WI38 (cell line): Measurements from ENCODE around the gene COQ8A.
A peak's percentile ranks its signal among the peaks of the same experiment; 100 is the strongest.

Source experiments
- H3K4me3 ChIP-seq: 2 replicates; pipeline ENCODE4 v1.5.1; 2011; ENCODE audit warnings: low read depth, mild to moderate bottlenecking, control low read depth, low read length
- TF ChIP-seq, protein P1 (sequence below): IDR thresholded peaks from 2 replicates; pipeline ENCODE4 v1.5.1; 2012; ENCODE audit warnings: low read depth, mild to moderate bottlenecking, control low read depth, low read length

The COQ8A gene

DNA sequence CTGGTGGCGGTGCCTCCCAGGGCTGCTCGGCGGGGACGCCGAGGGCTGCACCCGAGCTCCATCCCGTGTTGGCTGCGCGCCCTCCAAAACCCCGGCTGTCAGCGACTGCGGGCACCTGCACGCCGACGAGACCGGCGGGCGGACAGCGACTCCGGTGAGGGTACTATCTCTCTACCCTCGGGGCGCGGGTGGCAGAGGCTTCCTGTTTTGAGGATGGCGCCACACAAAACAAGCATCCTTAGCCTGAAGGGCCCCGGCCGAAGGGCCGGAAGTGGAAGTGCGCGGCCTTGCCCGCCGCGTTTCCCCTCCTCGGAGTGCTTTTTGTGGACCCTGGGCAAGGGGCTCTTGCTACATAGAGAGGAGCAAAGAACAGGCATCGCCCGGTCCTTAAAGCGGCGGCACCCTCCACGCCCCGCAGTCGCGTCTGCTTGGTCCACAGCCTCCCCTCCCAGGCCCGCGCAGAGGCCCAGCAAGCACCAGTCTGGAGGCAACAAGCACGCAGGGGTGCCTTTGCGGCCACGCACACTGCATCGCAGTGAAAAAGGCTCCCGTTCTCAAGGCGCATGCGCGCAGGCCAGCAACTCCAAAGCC, 561 bp upstream of the COQ8A start:
- peak overlapping the region; percentile 70 for H3K4me3 ChIP-seq
- TF ChIP-seq, protein P1, sequence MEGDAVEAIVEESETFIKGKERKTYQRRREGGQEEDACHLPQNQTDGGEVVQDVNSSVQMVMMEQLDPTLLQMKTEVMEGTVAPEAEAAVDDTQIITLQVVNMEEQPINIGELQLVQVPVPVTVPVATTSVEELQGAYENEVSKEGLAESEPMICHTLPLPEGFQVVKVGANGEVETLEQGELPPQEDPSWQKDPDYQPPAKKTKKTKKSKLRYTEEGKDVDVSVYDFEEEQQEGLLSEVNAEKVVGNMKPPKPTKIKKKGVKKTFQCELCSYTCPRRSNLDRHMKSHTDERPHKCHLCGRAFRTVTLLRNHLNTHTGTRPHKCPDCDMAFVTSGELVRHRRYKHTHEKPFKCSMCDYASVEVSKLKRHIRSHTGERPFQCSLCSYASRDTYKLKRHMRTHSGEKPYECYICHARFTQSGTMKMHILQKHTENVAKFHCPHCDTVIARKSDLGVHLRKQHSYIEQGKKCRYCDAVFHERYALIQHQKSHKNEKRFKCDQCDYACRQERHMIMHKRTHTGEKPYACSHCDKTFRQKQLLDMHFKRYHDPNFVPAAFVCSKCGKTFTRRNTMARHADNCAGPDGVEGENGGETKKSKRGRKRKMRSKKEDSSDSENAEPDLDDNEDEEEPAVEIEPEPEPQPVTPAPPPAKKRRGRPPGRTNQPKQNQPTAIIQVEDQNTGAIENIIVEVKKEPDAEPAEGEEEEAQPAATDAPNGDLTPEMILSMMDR = no peak

DNA sequence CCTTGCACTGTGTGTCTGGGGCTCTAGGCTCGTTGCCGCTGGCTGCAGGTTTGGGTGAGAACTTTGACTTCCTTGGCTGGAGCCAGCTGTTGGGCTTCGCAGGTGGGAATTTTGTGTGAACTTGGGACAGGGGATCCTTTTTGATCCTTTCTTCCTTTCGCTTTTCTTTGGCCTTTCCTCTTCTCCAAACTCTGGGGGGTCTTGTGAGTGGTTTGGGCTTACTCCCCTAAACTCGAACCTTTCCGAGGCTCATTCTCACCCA, 643 bp downstream of the COQ8A start:
- TF ChIP-seq, protein P1 = no peak
- peak overlapping the region; percentile 70 for H3K4me3 ChIP-seq

DNA sequence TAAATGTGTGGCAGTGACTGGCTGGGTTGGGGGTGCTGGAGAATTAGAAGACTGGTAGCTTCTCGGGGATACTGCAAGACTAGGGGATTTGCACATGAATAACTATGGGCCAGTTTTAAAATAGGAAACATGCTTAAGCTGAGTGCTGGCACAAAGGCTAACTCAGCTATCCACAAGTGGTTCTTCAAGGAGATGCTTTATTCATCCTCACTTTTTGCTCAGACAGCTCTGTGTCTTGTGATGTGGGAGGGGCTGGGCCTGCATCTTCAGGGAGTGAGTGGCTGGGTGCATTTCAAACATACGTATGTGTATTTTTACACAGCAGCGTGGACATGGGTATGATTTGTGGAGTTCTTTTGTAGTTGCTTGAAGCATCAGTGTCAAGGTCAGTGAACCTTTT, 2.3 kb downstream of the COQ8A start:
- H3K4me3 ChIP-seq = no peak overlapping the region
- TF ChIP-seq, protein P1 = no peak

DNA sequence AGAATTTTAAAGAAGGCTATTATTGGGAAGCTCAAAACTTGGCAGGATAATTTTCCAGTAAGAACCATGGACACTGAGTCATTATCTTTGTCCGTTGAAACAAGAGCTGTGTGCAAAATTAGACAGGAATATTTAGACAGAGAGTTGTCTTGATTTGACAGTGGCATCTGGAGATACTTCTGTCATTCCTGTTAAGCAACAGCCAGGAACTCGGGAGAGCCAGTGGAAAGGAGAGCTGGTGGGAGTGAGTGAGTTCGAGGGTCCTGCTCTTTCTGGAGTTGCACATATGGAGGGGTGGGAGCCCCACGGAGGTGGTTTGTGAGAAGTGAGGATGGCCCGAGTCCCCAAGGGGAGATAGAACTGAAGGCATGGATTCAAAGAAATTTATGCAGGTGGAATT, 3.1 kb downstream of the COQ8A start:
- TF ChIP-seq, protein P1 = no peak
- H3K4me3 ChIP-seq = no peak overlapping the region

DNA sequence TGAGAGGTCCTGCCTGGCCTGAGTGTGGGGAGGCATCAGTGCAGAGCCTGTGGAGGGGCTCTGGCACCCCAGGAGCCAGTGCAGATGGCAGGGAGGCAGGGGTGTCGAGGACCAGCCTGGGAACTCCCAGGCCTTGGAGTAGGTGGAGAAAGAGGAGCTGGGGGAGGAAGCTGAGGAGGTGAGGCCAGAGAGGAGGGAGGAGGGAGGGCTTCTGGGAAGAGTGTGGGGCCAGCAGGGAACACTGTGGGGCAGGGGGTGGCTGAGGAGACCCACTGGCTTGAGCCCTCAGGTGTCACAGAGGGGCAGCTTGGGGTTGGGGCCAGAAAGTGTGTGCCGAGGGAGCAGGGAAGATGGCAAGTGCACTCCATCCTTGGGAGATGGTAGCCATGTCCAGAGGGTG, 3.8 kb downstream of the COQ8A start:
- TF ChIP-seq, protein P1 = no peak
- no peak overlapping the region for H3K4me3 ChIP-seq

DNA sequence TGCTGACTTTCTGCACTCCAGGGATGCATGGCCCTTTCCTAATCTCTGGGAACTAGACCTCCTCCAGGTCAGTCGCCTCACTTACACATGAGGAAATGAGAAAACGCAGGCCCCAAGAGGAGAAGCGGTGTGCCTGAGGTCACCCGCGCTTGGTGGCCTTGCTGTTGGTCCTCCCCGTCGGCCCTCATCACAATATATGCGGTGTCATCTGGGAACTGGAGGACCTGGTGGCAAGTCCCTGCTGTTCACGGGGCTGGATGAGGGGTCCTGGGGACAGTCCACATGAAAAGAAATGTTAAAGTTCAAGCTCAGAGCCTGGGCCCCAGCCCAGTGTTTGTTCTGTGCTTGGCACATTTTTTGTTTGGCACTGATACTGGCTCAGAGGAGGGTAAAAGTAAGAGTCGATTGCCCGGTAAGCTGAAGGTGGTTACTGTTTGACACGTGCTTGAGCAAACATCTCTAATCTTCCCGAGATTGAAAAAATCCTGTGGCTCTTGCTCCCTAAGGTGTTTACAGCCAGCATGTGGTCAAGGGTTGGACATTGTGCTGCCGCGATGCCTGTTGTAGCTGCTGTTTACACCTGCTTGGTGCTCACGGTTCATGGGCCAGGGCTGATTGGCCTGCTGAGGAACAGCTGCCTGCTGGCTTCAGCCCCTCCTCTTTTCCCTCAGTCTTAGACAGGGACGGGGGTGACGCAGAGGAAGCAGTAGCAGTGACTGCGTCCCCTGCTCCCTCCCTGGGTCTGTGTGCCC, 5.2 kb downstream of the COQ8A start:
- TF ChIP-seq, protein P1 = no peak
- no peak overlapping the region for H3K4me3 ChIP-seq

DNA sequence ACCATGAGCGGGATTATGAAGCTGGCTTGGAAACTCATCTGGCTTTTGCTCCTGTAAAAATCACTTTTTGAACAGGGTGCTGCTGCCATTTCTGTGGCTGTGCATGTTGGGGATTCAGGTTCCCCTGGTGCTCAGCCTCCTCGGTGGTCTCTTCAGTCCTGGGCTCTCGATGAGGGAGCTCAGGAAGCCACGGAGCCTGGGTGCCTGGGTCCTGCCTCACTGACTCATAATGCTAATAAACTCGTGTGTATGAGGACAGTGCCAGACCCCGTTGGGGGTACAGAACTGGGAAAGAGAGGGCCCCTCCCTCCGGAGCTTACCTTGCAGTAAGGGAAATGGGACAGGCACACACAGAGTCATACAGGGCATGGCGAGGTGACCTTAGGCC, 5.8 kb downstream of the COQ8A start:
- H3K4me3 ChIP-seq = no peak overlapping the region
- TF ChIP-seq, protein P1 = no peak
